Chondrocyte (in vitro differentiated cells): ENCODE results near the gene ARHGAP26. TPM values are rescaled to one million over a fixed set of nuclear protein-coding genes. Genes with fewer than 3 reads are reported as not detected.

Experiments used
- DNase-seq: peaks from one replicate; pipeline ENCODE4 v3.0.0; 2021; ENCODE audit warnings: mixed read lengths, low spot score
- H3K27ac Mint-ChIP-seq: one replicate; pipeline ENCODE4 v1.8.0; 2021; ENCODE audit warnings: mild to moderate bottlenecking, moderate library complexity, mixed read lengths; ENCODE audit not compliant: unreplicated experiment
- H3K27me3 Mint-ChIP-seq: 2 replicates; pipeline ENCODE4 v1.8.0; 2021; ENCODE audit warnings: low read depth, mixed read lengths
- H3K36me3 Mint-ChIP-seq: 2 replicates; pipeline ENCODE4 v1.8.0; 2021; ENCODE audit warnings: low read depth, mixed read lengths
- H3K4me1 Mint-ChIP-seq: 2 replicates; pipeline ENCODE4 v1.8.0; 2021; ENCODE audit warnings: low read depth, mild to moderate bottlenecking, mixed read lengths
- H3K4me3 Mint-ChIP-seq: one replicate; pipeline ENCODE4 v1.8.0; 2021; ENCODE audit warnings: mild to moderate bottlenecking, moderate library complexity, mixed read lengths; ENCODE audit not compliant: unreplicated experiment
- H3K9me3 Mint-ChIP-seq: 2 replicates; pipeline ENCODE4 v1.8.0; 2021; ENCODE audit warnings: low read depth, mixed read lengths
- CTCF ChIP-seq: fragments of 200-600 bp; sonication (generic); IDR thresholded peaks from 2 replicates; pipeline ENCODE4 v1.5.0; 2021; ENCODE audit warnings: antibody characterized with exemption, mild to moderate bottlenecking, moderate library complexity
- total RNA-seq: library from RNA; stranded (reverse); gene quantifications from 3 replicates; pipeline ENCODE4 v1.2.1, GENCODE V29; 2021

Gene ARHGAP26
- total RNA-seq, 1 donor from 2014 or later, result 16.4 TPM

- peak overlapping the region; percentile 11 for H3K4me3 Mint-ChIP-seq
- no peak for DNase-seq
- H3K4me1 Mint-ChIP-seq, result peaks cover 50% of the 10 kb centered on the region
- no peak for TF ChIP-seq CTCF
- H3K36me3 Mint-ChIP-seq, result no peaks in the 10 kb centered on the region
- no peaks in the 10 kb centered on the region for H3K27me3 Mint-ChIP-seq
- H3K9me3 Mint-ChIP-seq, result no peaks in the 10 kb centered on the region
- H3K27ac Mint-ChIP-seq, result peak overlapping the region; percentile 96
Measured at GRCh38 chr5:142725231-142726187, 44.7 kb upstream of the ARHGAP26 start.

DNA sequence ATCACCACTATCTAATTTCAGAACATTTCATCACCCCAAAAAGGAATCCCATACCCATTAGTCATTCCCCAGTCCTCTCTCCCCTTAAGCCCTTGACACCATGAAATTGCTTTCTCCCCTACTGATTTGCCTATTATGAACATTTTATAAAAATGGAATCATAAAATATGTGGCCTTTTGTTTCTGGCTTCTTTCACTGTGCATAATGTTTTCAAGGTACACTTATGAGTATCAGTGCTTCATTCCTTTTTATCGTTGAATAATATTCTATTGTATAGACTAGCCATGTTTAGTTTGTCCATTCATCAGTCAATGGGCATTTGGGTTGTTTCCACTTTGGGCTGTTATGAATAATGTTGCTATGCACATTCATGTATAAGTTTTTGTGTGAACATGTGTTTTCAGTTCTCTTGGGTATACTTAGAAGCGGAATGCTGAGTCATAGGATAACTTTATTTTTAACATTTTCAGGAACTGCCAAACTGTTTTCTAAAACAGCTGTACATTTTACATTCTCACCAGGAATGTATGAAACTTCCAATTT is 43.9 kb upstream of the ARHGAP26 start:
- TF ChIP-seq CTCF, result no peak
- no peak for DNase-seq
- Mint-ChIP-seq H3K4me3 (no peak overlapping the region), H3K4me1 (peaks cover 45% of the 10 kb centered on the region), H3K27me3 (no peaks in the 10 kb centered on the region), H3K9me3 (no peaks in the 10 kb centered on the region), H3K27ac (peak overlapping the region; percentile 96), H3K36me3 (no peaks in the 10 kb centered on the region)

DNA sequence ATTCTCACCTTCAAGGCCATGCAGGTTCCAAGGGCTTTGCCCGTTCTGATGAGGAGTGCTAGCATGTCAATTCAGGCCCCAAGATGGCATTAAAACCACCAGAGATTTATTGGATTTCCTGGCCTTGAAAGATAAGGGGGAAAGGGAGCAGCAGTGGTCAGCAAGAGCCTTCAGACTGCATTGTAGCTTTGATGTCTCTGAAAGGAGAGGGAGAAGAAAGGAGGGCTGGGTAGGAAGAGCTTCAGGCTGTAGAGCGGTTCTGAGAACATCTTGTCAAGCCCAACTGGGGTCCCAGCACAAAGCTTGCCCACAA is 42.5 kb upstream of the ARHGAP26 start:
- H3K36me3 Mint-ChIP-seq, result no peaks in the 10 kb centered on the region
- no peak for DNase-seq
- TF ChIP-seq CTCF, result no peak
- no peaks in the 10 kb centered on the region for H3K27me3 Mint-ChIP-seq
- peak overlapping the region; percentile 96 for H3K27ac Mint-ChIP-seq
- no peak overlapping the region for H3K4me3 Mint-ChIP-seq
- no peaks in the 10 kb centered on the region for H3K9me3 Mint-ChIP-seq
- peaks cover 40% of the 10 kb centered on the region for H3K4me1 Mint-ChIP-seq

GRCh38 chr5:142735323-142736246 is 34.6 kb upstream of the ARHGAP26 start:
- Mint-ChIP-seq H3K27ac (no peak overlapping the region), H3K9me3 (no peaks in the 10 kb centered on the region), H3K4me3 (no peak overlapping the region), H3K36me3 (no peaks in the 10 kb centered on the region), H3K27me3 (no peaks in the 10 kb centered on the region), H3K4me1 (peaks cover 11% of the 10 kb centered on the region)
- no peak for DNase-seq
- TF ChIP-seq CTCF, result no peak

DNA sequence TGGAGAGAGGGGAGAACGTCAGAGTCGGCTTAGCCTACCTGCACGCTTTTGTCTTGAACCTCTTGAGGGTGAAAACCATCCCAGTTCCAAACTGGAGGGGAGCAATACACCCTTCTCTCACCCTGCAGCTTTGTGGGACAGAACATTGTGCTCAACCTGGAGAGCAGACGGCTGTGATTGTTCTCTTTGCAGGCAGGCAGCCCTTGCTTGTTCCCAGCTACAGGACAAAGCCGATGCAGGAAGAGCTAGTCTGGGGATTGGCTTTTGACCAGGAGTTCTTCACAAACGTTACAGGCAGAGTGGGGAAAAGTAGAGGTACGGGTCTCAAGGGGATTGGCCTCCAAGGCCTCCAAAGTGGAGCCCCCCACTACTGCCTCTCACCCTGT is 33.9 kb upstream of the ARHGAP26 start:
- H3K36me3 Mint-ChIP-seq, result no peaks in the 10 kb centered on the region
- no peak for DNase-seq
- no peak overlapping the region for H3K27ac Mint-ChIP-seq
- TF ChIP-seq CTCF, result no peak
- peaks cover 11% of the 10 kb centered on the region for H3K4me1 Mint-ChIP-seq
- no peaks in the 10 kb centered on the region for H3K27me3 Mint-ChIP-seq
- no peaks in the 10 kb centered on the region for H3K9me3 Mint-ChIP-seq
- H3K4me3 Mint-ChIP-seq, result no peak overlapping the region
